MM.1S (cell line): ENCODE data around the gene IHH.

ENCODE experiments used
- DNase-seq: peaks from one replicate; pipeline ENCODE4 v3.0.0-alpha.2; 2015
- H2AFZ ChIP-seq: fragments of 300-600 bp; sonication (generic); 2 replicates; pipeline ENCODE4 v1.6.0; 2016; ENCODE audit warnings: antibody characterized with exemption, low read length
- H3F3A ChIP-seq: fragments of 300-600 bp; sonication (generic); 2 replicates; pipeline ENCODE4 v1.6.1; 2016; ENCODE audit warnings: mild to moderate bottlenecking, antibody characterized with exemption, low read length, moderate library complexity, mixed read lengths; ENCODE audit not compliant: insufficient read depth
- H3K27ac ChIP-seq: fragments of 300-600 bp; sonication (generic); 2 replicates; pipeline ENCODE4 v1.5.1; 2016; ENCODE audit warnings: mild to moderate bottlenecking, low read length
- H3K27me3 ChIP-seq: fragments of 300-600 bp; sonication (generic); replicated peaks from 2 replicates; pipeline ENCODE4 v1.6.0; 2016; ENCODE audit warnings: low read length; ENCODE audit not compliant: insufficient read depth
- H3K36me3 ChIP-seq: fragments of 300-600 bp; sonication (generic); replicated peaks from 2 replicates; pipeline ENCODE4 v1.6.1; 2016; ENCODE audit warnings: mild to moderate bottlenecking, low read length, mixed read lengths; ENCODE audit not compliant: insufficient read depth
- H3K4me1 ChIP-seq: fragments of 300-600 bp; sonication (generic); 2 replicates; pipeline ENCODE4 v1.6.1; 2016; ENCODE audit warnings: low read length, mixed read lengths
- H3K4me2 ChIP-seq: fragments of 300-600 bp; sonication (generic); 2 replicates; pipeline ENCODE4 v1.6.0; 2016; ENCODE audit warnings: low read depth, low read length
- H3K4me3 ChIP-seq: fragments of 300-600 bp; sonication (generic); 2 replicates; pipeline ENCODE4 v1.5.1; 2016; ENCODE audit warnings: low read length, mixed read lengths
- H3K79me2 ChIP-seq: fragments of 300-600 bp; sonication (generic); 2 replicates; pipeline ENCODE4 v1.6.1; 2016; ENCODE audit warnings: mixed run types, low read length, mixed read lengths
- H3K9ac ChIP-seq: fragments of 300-600 bp; sonication (generic); 2 replicates; pipeline ENCODE4 v1.6.1; 2016; ENCODE audit warnings: low read length, mixed read lengths
- H3K9me2 ChIP-seq: fragments of 300-600 bp; sonication (generic); replicated peaks from 2 replicates; pipeline ENCODE4 v1.6.1; 2016; ENCODE audit warnings: mild to moderate bottlenecking, low read length, mixed read lengths; ENCODE audit not compliant: insufficient read depth
- H3K9me3 ChIP-seq: fragments of 300-600 bp; sonication (generic); replicated peaks from 2 replicates; pipeline ENCODE4 v1.6.1; 2016; ENCODE audit warnings: mild to moderate bottlenecking, low read length, mixed read lengths; ENCODE audit not compliant: insufficient read depth
- H4K20me1 ChIP-seq: fragments of 300-600 bp; sonication (generic); 2 replicates; pipeline ENCODE4 v1.6.1; 2016; ENCODE audit warnings: mild to moderate bottlenecking, low read length, moderate library complexity, mixed read lengths; ENCODE audit not compliant: insufficient read depth
- EZH2 ChIP-seq: fragments of 300-600 bp; sonication (generic); optimal IDR thresholded peaks from 2 replicates; pipeline ENCODE3; 2017; ENCODE audit warnings: low read depth, mild to moderate bottlenecking, antibody characterized with exemption, low read length, mixed read lengths
- EZH2phosphoT487 ChIP-seq: fragments of 300-600 bp; sonication (generic); IDR thresholded peaks from 2 replicates; pipeline ENCODE4 v1.6.1; 2018; ENCODE audit warnings: antibody characterized with exemption, low read length
- TF ChIP-seq, protein P1 (sequence below): fragments of 300-600 bp; sonication (generic); IDR thresholded peaks from 2 replicates; pipeline ENCODE4 v1.5.1; 2016; ENCODE audit warnings: antibody characterized with exemption, low read length, mixed read lengths

Gene IHH

DNA sequence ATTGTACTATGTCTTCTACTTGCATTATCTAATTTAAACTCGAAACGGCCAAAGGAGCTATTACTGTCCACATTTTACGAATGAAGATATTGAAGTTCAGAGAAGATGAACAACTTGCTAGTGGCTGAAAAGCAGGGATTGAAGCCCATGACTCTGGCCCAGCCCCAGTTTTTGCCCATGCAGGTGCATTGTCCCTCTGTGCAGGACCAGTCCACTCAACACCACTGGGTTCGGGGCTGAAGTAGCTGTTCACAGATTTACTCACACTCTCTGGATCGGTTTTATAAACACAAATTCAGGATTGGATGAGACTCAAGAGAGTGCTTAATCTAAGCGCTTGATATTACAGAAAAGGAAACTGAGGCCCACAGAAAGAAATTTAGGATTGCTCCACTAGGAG, 1.4 kb upstream of the IHH start:
- Histone ChIP-seq H2AFZ (no peak overlapping the region), H3F3A (no peaks in the 10 kb centered on the region), H3K4me3 (no peak overlapping the region), H4K20me1 (no peaks in the 10 kb centered on the region), H3K36me3 (no peaks in the 10 kb centered on the region), H3K9ac (no peak overlapping the region), H3K27ac (no peak overlapping the region), H3K9me3 (no peaks in the 10 kb centered on the region), H3K27me3 (peaks cover 43% of the 10 kb centered on the region), H3K79me2 (no peaks in the 10 kb centered on the region), H3K9me2 (no peaks in the 10 kb centered on the region), H3K4me2 (no peak overlapping the region), H3K4me1 (no peaks in the 10 kb centered on the region)
- DNase-seq = no peak
- TF ChIP-seq, protein P1, sequence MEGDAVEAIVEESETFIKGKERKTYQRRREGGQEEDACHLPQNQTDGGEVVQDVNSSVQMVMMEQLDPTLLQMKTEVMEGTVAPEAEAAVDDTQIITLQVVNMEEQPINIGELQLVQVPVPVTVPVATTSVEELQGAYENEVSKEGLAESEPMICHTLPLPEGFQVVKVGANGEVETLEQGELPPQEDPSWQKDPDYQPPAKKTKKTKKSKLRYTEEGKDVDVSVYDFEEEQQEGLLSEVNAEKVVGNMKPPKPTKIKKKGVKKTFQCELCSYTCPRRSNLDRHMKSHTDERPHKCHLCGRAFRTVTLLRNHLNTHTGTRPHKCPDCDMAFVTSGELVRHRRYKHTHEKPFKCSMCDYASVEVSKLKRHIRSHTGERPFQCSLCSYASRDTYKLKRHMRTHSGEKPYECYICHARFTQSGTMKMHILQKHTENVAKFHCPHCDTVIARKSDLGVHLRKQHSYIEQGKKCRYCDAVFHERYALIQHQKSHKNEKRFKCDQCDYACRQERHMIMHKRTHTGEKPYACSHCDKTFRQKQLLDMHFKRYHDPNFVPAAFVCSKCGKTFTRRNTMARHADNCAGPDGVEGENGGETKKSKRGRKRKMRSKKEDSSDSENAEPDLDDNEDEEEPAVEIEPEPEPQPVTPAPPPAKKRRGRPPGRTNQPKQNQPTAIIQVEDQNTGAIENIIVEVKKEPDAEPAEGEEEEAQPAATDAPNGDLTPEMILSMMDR = no peak
- no peak for TF ChIP-seq EZH2

DNA sequence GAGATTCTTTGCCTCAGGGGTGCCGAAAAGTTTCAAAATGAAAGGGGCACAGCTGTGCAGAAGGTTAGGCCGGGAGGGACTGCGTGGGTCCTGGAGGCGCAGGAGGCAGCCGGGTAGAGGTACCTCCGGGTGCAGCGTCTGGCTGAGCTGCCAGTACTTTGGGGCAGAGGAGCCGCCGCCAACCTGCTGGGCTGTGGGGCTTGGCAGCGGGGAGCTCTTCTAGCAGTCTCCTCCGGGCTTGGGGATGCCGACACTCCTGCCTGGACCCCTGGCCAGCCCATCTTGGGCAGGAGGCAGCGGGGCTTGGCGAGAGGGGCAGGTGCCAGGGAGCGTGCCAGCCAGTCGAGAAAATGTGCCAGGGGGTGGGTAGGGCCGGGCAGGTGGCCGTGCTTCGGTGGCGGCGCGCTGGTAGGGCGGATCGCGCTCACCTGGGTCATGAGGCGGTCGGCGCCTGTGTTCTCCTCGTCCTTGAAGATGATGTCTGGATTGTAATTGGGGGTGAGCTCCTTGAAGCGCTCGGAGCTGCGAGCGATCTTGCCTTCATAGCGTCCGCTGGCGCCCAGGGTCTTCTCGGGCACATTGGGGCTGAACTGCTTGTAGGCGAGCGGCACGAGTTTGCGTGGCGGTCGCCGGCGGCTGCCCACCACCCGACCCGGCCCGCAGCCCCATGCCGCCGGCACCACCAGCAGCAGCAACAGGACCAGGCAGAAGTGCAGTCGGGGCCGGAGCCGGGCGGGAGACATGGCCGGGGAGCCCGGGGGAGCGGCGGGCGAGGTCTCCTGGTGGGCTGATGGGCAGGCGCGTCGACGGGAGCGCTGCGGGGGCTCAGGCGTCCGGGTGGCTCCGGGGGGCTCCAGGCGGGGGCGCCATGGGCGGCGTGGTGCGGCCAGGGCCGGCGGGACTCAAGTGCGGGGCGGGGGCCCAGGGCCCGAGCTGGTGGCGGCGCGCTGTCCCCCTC, 717 bp downstream of the IHH start:
- no peak overlapping the region for H3K9ac ChIP-seq
- H3K9me3 ChIP-seq = no peaks in the 10 kb centered on the region
- no peaks in the 10 kb centered on the region for H3K79me2 ChIP-seq
- H3K4me2 ChIP-seq = no peak overlapping the region
- TF ChIP-seq EZH2 = no peak
- TF ChIP-seq, protein P1 = no peak
- no peak for TF ChIP-seq EZH2phosphoT487
- H3K27ac ChIP-seq = no peak overlapping the region
- no peaks in the 10 kb centered on the region for H4K20me1 ChIP-seq
- DNase-seq = no peak
- no peak overlapping the region for H2AFZ ChIP-seq
- no peaks in the 10 kb centered on the region for H3K4me1 ChIP-seq
- H3K36me3 ChIP-seq = no peaks in the 10 kb centered on the region
- no peaks in the 10 kb centered on the region for H3K9me2 ChIP-seq
- peaks cover 62% of the 10 kb centered on the region for H3K27me3 ChIP-seq
- H3K4me3 ChIP-seq = no peak overlapping the region
- H3F3A ChIP-seq = no peaks in the 10 kb centered on the region

DNA sequence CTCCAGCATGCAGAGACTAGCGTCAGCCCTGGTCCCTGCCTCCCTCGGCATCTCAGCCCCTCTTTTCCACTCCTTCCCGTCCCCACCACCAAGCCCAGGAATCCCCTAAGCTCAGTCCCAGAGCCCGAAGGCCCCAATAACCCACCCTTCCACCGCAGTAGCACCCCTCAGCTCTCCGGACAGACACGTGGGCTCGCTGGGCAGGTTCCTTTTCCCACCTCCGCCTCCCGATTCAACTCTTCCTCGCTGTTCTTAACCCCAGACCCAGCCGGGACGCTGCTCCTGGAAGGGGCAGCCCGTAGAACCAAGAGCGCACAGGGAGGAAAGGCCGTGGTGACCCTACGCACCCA, 1.4 kb downstream of the IHH start:
- H3K27ac ChIP-seq = no peak overlapping the region
- H3K9ac ChIP-seq = no peak overlapping the region
- H3K79me2 ChIP-seq = no peaks in the 10 kb centered on the region
- H3K4me2 ChIP-seq = no peak overlapping the region
- H3K4me3 ChIP-seq = no peak overlapping the region
- peaks cover 68% of the 10 kb centered on the region for H3K27me3 ChIP-seq
- no peaks in the 10 kb centered on the region for H3K9me2 ChIP-seq
- no peaks in the 10 kb centered on the region for H4K20me1 ChIP-seq
- no peak overlapping the region for H2AFZ ChIP-seq
- TF ChIP-seq EZH2 (no peak), EZH2phosphoT487 (no peak)
- TF ChIP-seq, protein P1 = no peak
- H3K4me1 ChIP-seq = no peaks in the 10 kb centered on the region
- no peaks in the 10 kb centered on the region for H3K36me3 ChIP-seq
- DNase-seq = no peak
- no peaks in the 10 kb centered on the region for H3K9me3 ChIP-seq
- H3F3A ChIP-seq = no peaks in the 10 kb centered on the region
